ENCODE results near the gene TUBA3D. TPM values are rescaled to one million over a fixed set of nuclear protein-coding genes. Genes with fewer than 3 reads are reported as not detected.
"Not testable (repeated sequence)": the region's sequence is repeated elsewhere in the genome, so short reads cannot be mapped to it uniquely, and the experiment has no call there.

The TUBA3D gene
- total RNA-seq (2014; rRNA removed; shearing (Covaris generic)): not detected in 2 replicates
- 0.31 TPM in 1 of 2 replicates, not detected in the other for polyA plus RNA-seq (2014; cell fraction: nucleus; rRNA removed)

DNA sequence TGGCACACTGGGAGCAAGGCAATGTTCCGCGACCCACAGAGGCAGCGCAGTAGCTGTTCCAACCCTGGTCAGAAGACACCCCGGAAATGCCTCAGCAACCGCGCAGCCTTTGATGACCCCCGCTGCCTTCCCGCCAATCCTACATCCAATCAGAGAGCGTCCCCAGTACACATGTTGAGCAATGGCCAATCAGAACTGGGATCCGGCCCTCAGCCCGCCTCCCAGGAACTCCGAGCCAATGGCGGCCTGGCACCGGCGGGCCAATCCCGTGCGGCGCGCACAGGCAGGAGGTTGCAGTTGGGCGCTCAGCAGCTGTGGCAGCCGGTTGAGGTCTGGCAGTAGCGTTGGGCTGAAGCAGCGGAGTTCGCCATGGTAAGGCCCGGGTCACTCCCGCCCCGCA lies at the start of gene TUBA3D:
Gene TUBA3D (plus strand): TSS at position 289 of the 400 bp plus-strand sequence. CDS start 81 bp downstream, at position 370.
- DNase-seq (ENCODE audit: extremely low read depth, low read depth): no peak

DNA sequence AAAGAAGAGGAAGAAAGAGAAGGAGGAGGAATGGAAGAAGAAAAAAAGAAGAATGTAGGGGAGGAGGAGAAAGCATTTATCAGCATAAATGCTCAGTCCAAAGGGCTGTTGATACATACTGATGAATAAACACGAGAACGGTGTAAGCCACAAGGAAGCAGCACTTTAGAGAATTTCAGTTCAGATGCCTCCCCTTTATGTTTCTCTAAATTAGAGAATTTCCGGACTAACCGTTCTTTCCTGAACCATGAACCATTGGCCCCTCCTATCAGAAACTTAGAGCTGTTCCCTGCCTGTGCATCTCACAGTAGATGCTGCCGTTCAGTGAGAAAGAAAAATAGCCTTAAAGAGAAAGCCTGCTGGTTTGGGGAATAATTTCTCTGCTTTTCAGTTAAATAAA lies 49.2 kb upstream of the TUBA3D start:
- no peak for DNase-seq (ENCODE audit: extremely low read depth, low read depth)

GRCh38 chr2:131431336-131431735 lies 44.6 kb upstream of the TUBA3D start:
- no peak for DNase-seq (ENCODE audit: extremely low read depth, low read depth)

GRCh38 chr2:131440742-131441468 lies 35.0 kb upstream of the TUBA3D start:
- DNase-seq (ENCODE audit: extremely low read depth, low read depth): not testable (repeated sequence)

DNA sequence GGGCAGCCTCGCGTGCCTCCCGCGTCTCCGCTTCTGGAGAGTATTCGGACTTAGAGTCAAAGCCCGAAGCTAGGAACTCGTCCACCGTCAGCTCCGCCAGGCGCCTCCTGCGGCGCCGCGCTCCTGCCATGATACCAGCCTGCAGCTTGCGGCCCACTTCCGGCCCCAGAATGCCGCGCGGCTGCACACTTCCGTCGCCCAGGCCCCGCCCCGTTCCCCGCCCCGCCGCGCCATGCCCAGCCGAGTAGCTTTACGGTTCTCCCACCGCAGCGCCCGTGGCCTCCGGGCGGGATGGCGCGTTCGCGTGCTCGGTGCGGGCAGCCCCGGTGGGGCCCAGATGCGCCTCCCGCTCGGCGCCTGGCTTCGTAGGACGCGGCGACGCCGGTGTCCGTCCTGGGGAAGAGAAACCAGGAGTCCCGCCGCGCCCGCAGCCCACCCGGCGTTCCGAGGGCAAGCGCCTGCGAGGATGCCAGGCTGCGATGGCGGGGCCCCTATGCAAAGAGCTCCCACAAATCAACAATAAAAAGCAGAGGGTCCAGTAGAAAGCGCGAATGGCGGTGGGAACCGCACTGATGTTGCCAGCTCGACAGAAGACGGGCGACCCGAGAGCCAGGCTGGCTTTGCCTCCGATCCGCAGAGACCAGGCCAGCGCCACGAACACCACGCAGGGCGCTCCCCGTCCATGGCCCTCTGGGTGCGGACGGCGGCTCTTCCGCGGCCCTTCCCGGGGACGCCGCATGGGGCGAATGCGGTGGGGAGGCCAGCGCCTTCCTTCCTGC lies 31.0 kb upstream of the TUBA3D start:
- DNase-seq (ENCODE audit: extremely low read depth, low read depth): not testable (repeated sequence)

GRCh38 chr2:131445515-131445797 lies 30.5 kb upstream of the TUBA3D start:
- DNase-seq (ENCODE audit: extremely low read depth, low read depth): not testable (repeated sequence)

- no peak for DNase-seq (ENCODE audit: extremely low read depth, low read depth)
Measured at GRCh38 chr2:131445896-131446295, 30.0 kb upstream of the TUBA3D start.

GRCh38 chr2:131447981-131448380 lies 27.9 kb upstream of the TUBA3D start:
- not testable (repeated sequence) for DNase-seq (ENCODE audit: extremely low read depth, low read depth)

DNA sequence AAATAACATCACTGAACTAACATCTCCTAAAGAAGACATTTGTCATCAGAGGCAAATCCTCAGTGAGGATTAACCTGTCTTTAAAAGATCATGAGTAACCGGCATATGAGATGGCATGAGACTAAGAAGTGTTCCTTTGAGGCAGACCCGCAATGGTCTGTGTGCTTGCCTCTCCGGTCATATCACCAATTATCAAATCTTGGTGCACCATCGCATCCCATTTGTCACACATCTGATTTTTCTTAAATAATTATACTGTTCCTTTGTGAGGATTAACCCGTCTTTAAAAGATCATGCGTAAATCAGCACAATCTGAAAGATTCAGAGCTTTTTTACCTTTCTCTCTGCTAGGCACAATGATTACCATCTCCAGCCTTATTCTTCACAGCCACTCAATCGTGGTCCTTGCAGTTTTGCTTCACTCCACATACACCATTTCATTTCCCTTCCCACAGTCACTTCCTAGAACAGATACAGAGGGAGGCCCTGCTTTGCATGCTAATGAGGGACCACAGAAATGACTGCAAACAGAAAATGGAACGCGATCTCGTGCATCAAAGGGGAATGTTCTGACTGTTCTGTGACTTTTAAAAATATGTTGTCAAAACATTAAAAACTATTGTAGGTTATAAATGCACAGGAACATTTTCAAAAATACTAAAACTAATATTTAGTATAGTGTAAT lies 24.5 kb upstream of the TUBA3D start:
- not testable (repeated sequence) for DNase-seq (ENCODE audit: extremely low read depth, low read depth)

DNA sequence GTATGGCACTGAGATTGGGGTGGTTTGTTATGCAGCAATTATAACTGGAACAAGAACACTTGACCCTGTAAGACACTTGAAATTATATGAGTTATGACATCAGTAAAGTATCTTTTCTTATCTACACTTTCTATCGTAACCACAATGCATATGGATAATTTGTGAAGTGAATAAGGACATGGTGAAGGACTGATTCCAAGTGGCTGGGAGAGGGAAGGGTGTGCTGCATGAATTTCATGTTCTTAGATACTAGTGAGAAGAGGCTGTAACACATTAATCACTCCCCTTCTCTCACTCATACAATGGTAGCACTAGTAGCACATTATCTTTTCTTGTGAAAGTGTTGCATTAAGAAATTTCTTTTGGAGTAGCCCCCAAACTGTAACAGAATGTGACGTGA lies 21.0 kb upstream of the TUBA3D start:
- DNase-seq (ENCODE audit: extremely low read depth, low read depth): not testable (repeated sequence)

DNA sequence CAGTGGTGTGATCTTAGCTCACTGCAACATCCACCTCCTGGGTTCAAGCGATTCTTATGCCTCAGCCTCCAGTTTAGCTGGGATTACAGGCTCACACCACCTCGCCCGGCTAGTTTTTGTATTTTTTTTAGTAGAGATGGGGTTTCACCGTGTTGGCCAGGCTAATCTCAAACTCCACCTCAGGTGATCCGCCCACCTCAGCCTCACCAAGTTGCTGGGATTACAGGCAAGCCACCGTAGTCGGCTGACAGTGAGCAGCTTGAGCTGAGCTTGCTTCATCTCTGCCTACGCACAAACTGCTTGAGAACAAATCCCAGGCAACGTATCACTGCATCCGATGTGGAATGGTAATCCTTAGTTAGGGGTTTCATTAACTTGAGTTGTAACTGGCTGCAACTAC lies 8.2 kb upstream of the TUBA3D start:
- DNase-seq (ENCODE audit: extremely low read depth, low read depth): not testable (repeated sequence)

DNA sequence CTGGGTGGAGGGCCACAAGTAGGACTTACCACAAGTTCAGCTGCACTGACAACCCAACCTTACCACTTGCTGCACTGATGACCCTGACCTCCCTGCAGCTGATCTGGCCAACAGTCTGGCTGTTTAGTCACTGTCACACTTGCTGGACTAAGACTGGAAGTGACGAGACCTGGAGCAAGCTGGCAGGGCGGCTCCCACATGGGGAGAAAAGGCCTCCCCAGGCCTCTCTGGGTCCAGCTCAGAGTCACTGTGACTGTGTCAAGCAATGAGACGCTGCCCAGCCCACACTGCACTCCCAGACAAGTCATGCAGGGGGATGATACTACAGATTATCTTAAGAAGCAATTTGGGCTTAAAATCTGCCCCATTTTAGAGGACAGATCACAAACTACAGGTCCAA lies 5.0 kb upstream of the TUBA3D start:
- DNase-seq (ENCODE audit: extremely low read depth, low read depth): not testable (repeated sequence)

DNA sequence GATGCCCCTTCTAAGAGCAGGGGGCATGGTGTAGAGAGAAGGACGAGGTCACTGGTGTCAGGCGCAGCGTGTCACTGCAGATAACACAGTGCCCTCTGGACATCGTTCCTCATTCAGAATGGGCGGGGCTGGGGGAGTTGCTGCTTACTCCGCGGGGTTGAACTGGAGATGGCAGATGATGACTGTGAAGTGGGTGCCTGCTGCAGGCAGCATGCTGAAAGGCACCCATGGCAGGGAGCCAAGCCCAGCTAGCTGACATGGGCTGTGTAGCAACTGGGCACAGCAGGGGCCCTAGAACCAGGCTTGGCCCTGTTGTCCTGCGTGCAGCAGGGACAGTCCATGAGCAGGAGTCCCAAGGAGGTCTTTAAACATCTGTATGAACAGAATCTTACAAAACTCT lies 4.3 kb upstream of the TUBA3D start:
- not testable (repeated sequence) for DNase-seq (ENCODE audit: extremely low read depth, low read depth)

- not testable (repeated sequence) for DNase-seq (ENCODE audit: extremely low read depth, low read depth)
Measured at GRCh38 chr2:131473266-131473665, 2.7 kb upstream of the TUBA3D start.

GRCh38 chr2:131476363-131476762 lies 444 bp downstream of the TUBA3D start:
- DNase-seq (ENCODE audit: extremely low read depth, low read depth): not testable (repeated sequence)

DNA sequence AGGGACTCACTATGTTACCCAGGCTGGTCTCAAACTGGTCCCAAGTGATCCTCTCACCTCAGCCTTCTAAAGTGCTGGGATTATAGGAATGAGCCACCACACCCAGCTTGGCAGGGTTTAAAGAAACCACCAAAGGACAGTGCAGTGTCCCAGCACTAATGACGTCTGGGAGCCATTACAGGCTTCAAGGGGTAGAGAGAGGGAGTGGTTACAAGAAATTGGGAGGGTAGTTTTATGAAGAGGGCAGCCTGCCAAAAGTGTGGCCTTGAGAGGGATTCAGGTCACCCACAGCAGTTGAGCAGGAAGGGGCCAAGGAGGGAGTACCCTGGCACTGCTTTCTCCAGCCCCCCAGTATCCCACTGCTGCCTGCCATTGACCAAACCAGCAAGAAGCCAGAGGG lies 1.3 kb downstream of the TUBA3D start:
- DNase-seq (ENCODE audit: extremely low read depth, low read depth): not testable (repeated sequence)

- not testable (repeated sequence) for DNase-seq (ENCODE audit: extremely low read depth, low read depth)
Measured at GRCh38 chr2:131478074-131478849, 2.3 kb downstream of the TUBA3D start.

- not testable (repeated sequence) for DNase-seq (ENCODE audit: extremely low read depth, low read depth)
Measured at GRCh38 chr2:131478850-131479461, 3.0 kb downstream of the TUBA3D start.

GRCh38 chr2:131480351-131480750 lies 4.4 kb downstream of the TUBA3D start:
- not testable (repeated sequence) for DNase-seq (ENCODE audit: extremely low read depth, low read depth)
